IgD-negative memory B cell (primary cell): ENCODE measurements around the gene SCAF1. TPM values are rescaled to one million over a fixed set of nuclear protein-coding genes. Genes with fewer than 3 reads are reported as not detected.

Experiments
- H3K27ac Mint-ChIP-seq, 3 donors: one replicate each; pipeline ENCODE4 v1.8.0; 2020 to 2022; ENCODE audit warnings: mild to moderate bottlenecking in 3 of 3, mixed read lengths in 3 of 3, moderate library complexity in 1 of 3
- H3K27me3 Mint-ChIP-seq: one replicate; pipeline ENCODE4 v1.8.0; 2021; ENCODE audit warnings: mixed read lengths
- H3K36me3 Mint-ChIP-seq: one replicate; pipeline ENCODE4 v1.8.0; 2020; ENCODE audit warnings: mild to moderate bottlenecking, mixed read lengths
- H3K4me1 Mint-ChIP-seq, 3 donors: one replicate each; pipeline ENCODE4 v1.8.0; 2020 to 2022; ENCODE audit warnings: mixed read lengths in 3 of 3, mild to moderate bottlenecking in 1 of 3
- H3K4me3 Mint-ChIP-seq, 4 donors: one replicate each; pipeline ENCODE4 v1.8.0; 2020 to 2022; ENCODE audit warnings: mild to moderate bottlenecking in 4 of 4, mixed read lengths in 4 of 4, moderate library complexity in 3 of 4
- H3K9me3 Mint-ChIP-seq, 3 donors: one replicate each; pipeline ENCODE4 v1.8.0; 2020 to 2021; ENCODE audit warnings: mixed read lengths in 3 of 3, mild to moderate bottlenecking in 1 of 3
- polyA plus RNA-seq: library from polyadenylated mRNA; unstranded; fragments of 300-500 nt; fragmentation: Illumina TruSeq; gene quantifications from one replicate; pipeline ENCODE4 v1.2.3, GENCODE V29; 2021

SCAF1 gene
- polyA plus RNA-seq, 1 donor from 2014 or later, result 3.4 TPM

GRCh38 chr19:49663224-49663623, 21.2 kb downstream of the SCAF1 start:
- Mint-ChIP-seq H3K27ac (peak overlapping the region in 2 of 3 donors; percentile 98 to 99), H3K4me1 (peaks cover 17 to 21% (median 18%) of the 10 kb centered on the region in 3 donors), H3K4me3 (peak overlapping the region in 2 of 4 donors; percentile 80 to 96), H3K36me3 (peaks cover 2% of the 10 kb centered on the region), H3K9me3 (no peaks in the 10 kb centered on the region), H3K27me3 (peaks cover 2% of the 10 kb centered on the region)

GRCh38 chr19:49664171-49665035, 22.4 kb downstream of the SCAF1 start:
- peaks cover 17 to 21% (median 18%) of the 10 kb centered on the region in 3 donors for H3K4me1 Mint-ChIP-seq
- peak overlapping the region; percentile 96 to 100 (median 98) for H3K4me3 Mint-ChIP-seq
- H3K36me3 Mint-ChIP-seq, result peaks cover 4% of the 10 kb centered on the region
- H3K27ac Mint-ChIP-seq, result peak overlapping the region; percentile 91 to 99 (median 98)
- H3K9me3 Mint-ChIP-seq, result no peaks in the 10 kb centered on the region
- H3K27me3 Mint-ChIP-seq, result peaks cover 2% of the 10 kb centered on the region

GRCh38 chr19:49665036-49665350, 23.0 kb downstream of the SCAF1 start:
- peak overlapping the region; percentile 96 to 100 (median 98) for H3K4me3 Mint-ChIP-seq
- H3K27ac Mint-ChIP-seq, result peak overlapping the region; percentile 91 to 99 (median 98)
- H3K36me3 Mint-ChIP-seq, result peaks cover 4% of the 10 kb centered on the region
- peaks cover 17 to 21% (median 18%) of the 10 kb centered on the region in 3 donors for H3K4me1 Mint-ChIP-seq
- no peaks in the 10 kb centered on the region for H3K9me3 Mint-ChIP-seq
- H3K27me3 Mint-ChIP-seq, result peaks cover 2% of the 10 kb centered on the region

- H3K4me3 Mint-ChIP-seq, result peak within 1 kb of the TSS; percentile 96 to 100 (median 98)
- no peaks in the 10 kb centered on the region for H3K9me3 Mint-ChIP-seq
- H3K36me3 Mint-ChIP-seq, result peaks cover 4% of the 10 kb centered on the region
- H3K4me1 Mint-ChIP-seq, result peaks cover 17 to 19% (median 18%) of the 10 kb centered on the region in 3 donors
- H3K27me3 Mint-ChIP-seq, result peaks cover 2% of the 10 kb centered on the region
- peak within 1 kb of the TSS; percentile 91 to 99 (median 98) for H3K27ac Mint-ChIP-seq
These were observed 23.5 kb downstream of the SCAF1 start, which contains the start of the genes BCL2L12 and IRF3 for GRCh38 chr19:49665351-49666119. BCL2L12 (plus strand) TSS chr19:49665933; CDS start chr19:49666693, 760 bp downstream. IRF3 (minus strand) TSS chr19:49665857; CDS start chr19:49664838, 1,019 bp downstream.

- peaks cover 17 to 19% (median 18%) of the 10 kb centered on the region in 3 donors for H3K4me1 Mint-ChIP-seq
- peaks cover 4% of the 10 kb centered on the region for H3K36me3 Mint-ChIP-seq
- no peaks in the 10 kb centered on the region for H3K9me3 Mint-ChIP-seq
- peak overlapping the region in 2 of 3 donors; percentile 91 to 98 for H3K27ac Mint-ChIP-seq
- peaks cover 2% of the 10 kb centered on the region for H3K27me3 Mint-ChIP-seq
- H3K4me3 Mint-ChIP-seq, result peak overlapping the region; percentile 96 to 100 (median 98)
These were observed 24.1 kb downstream of the SCAF1 start for GRCh38 chr19:49666120-49666444.

GRCh38 chr19:49667473-49667872, 25.5 kb downstream of the SCAF1 start:
- Mint-ChIP-seq H3K4me3 (peak overlapping the region in 2 of 4 donors; percentile 30 to 96), H3K4me1 (peaks cover 24 to 26% (median 25%) of the 10 kb centered on the region in 3 donors), H3K9me3 (no peaks in the 10 kb centered on the region), H3K36me3 (peaks cover 4% of the 10 kb centered on the region), H3K27ac (peak overlapping the region in 1 of 3 donors; percentile 68), H3K27me3 (peaks cover 2% of the 10 kb centered on the region)

- Mint-ChIP-seq H3K9me3 (no peaks in the 10 kb centered on the region), H3K4me1 (peaks cover 30 to 32% (median 31%) of the 10 kb centered on the region in 3 donors), H3K36me3 (peaks cover 4% of the 10 kb centered on the region), H3K27me3 (peaks cover 2% of the 10 kb centered on the region), H3K4me3 (no peak overlapping the region), H3K27ac (peak overlapping the region in 1 of 3 donors; percentile 31)
These were observed 27.5 kb downstream of the SCAF1 start for GRCh38 chr19:49669516-49669915.

GRCh38 chr19:49672131-49672919, 30.3 kb downstream of the SCAF1 start:
- H3K36me3 Mint-ChIP-seq, result peaks cover 2% of the 10 kb centered on the region
- peak overlapping the region; percentile 55 to 90 (median 66) for H3K4me3 Mint-ChIP-seq
- no peaks in the 10 kb centered on the region for H3K27me3 Mint-ChIP-seq
- H3K4me1 Mint-ChIP-seq, result peaks cover 20 to 31% (median 31%) of the 10 kb centered on the region in 3 donors
- H3K9me3 Mint-ChIP-seq, result no peaks in the 10 kb centered on the region
- H3K27ac Mint-ChIP-seq, result peak overlapping the region in 2 of 3 donors; percentile 56 to 76

GRCh38 chr19:49676136-49676783, 34.3 kb downstream of the SCAF1 start:
- H3K27ac Mint-ChIP-seq, result peak overlapping the region; percentile 97 to 99 (median 98)
- H3K4me1 Mint-ChIP-seq, result peaks cover 37 to 43% (median 41%) of the 10 kb centered on the region in 3 donors
- H3K27me3 Mint-ChIP-seq, result no peaks in the 10 kb centered on the region
- H3K4me3 Mint-ChIP-seq, result peak overlapping the region; percentile 96 to 99 (median 98)
- no peaks in the 10 kb centered on the region for H3K9me3 Mint-ChIP-seq
- H3K36me3 Mint-ChIP-seq, result no peaks in the 10 kb centered on the region

- Mint-ChIP-seq H3K27me3 (no peaks in the 10 kb centered on the region), H3K4me1 (peaks cover 37 to 43% (median 41%) of the 10 kb centered on the region in 3 donors), H3K9me3 (no peaks in the 10 kb centered on the region), H3K4me3 (peak overlapping the region; percentile 96 to 99 (median 98)), H3K36me3 (no peaks in the 10 kb centered on the region), H3K27ac (peak overlapping the region; percentile 97 to 99 (median 98))
These were observed 34.8 kb downstream of the SCAF1 start for GRCh38 chr19:49676784-49677230.

- H3K4me1 Mint-ChIP-seq, result peaks cover 32 to 38% (median 35%) of the 10 kb centered on the region in 3 donors
- no peaks in the 10 kb centered on the region for H3K9me3 Mint-ChIP-seq
- peaks cover 2% of the 10 kb centered on the region for H3K36me3 Mint-ChIP-seq
- H3K27me3 Mint-ChIP-seq, result no peaks in the 10 kb centered on the region
- H3K4me3 Mint-ChIP-seq, result peak within 1 kb of the TSS; percentile 96 to 99 (median 98)
- H3K27ac Mint-ChIP-seq, result peak within 1 kb of the TSS; percentile 97 to 99 (median 98)
These were observed 35.4 kb downstream of the SCAF1 start, which contains the start of gene PRMT1 for GRCh38 chr19:49677231-49677900. PRMT1 (plus strand) TSS chr19:49677271; CDS start chr19:49677281, 10 bp downstream.

GRCh38 chr19:49677901-49678674, 36.1 kb downstream of the SCAF1 start:
- H3K9me3 Mint-ChIP-seq, result no peaks in the 10 kb centered on the region
- H3K36me3 Mint-ChIP-seq, result peaks cover 4% of the 10 kb centered on the region
- peaks cover 30 to 37% (median 33%) of the 10 kb centered on the region in 3 donors for H3K4me1 Mint-ChIP-seq
- H3K4me3 Mint-ChIP-seq, result peak overlapping the region; percentile 88 to 98 (median 97)
- H3K27ac Mint-ChIP-seq, result peak overlapping the region; percentile 97 to 99 (median 98)
- H3K27me3 Mint-ChIP-seq, result no peaks in the 10 kb centered on the region
